ENCODE measurements around the gene MAPK8IP1. TPM values are rescaled to one million over a fixed set of nuclear protein-coding genes. Genes with fewer than 3 reads are reported as not detected.

MAPK8IP1 gene
- total RNA-seq, 3 donors from 2014 or later, result 1.6 to 12.3 (median 2.5) TPM

GRCh38 chr11:45846174-45846675 is 39.2 kb upstream of the MAPK8IP1 start:
- intact Hi-C loops (cut with DNase I, micrococcal nuclease), result loop anchor here in 1 of 2 donors (10.0 kb wide), 1 partner anchor 159 kb away; no protein-coding TSS in a partner anchor
- Histone ChIP-seq H3K4me3 (no peak overlapping the region), H3K4me1 (ENCODE audit: low read depth) (peaks cover 29% of the 10 kb centered on the region), H3K36me3 (ENCODE audit: low read depth) (no peaks in the 10 kb centered on the region), H3K9me3 (no peaks in the 10 kb centered on the region)
- ATAC-seq (no peak), DNase-seq (no peak)
- TF ChIP-seq CTCF (IDR thresholded peaks at IDR 0.05), result no peak

- no peaks in the 10 kb centered on the region for H3K9me3 ChIP-seq
- intact Hi-C loops (cut with DNase I, micrococcal nuclease), result loop anchor here in 1 of 2 donors (10.0 kb wide), 1 partner anchor 158 kb away; no protein-coding TSS in a partner anchor
- peaks cover 31% of the 10 kb centered on the region for H3K4me1 ChIP-seq (ENCODE audit: low read depth)
- peak; percentile 92 for ATAC-seq
- peak; percentile 99 to 100 (median 100) for DNase-seq
- H3K36me3 ChIP-seq (ENCODE audit: low read depth), result no peaks in the 10 kb centered on the region
- TF ChIP-seq CTCF (IDR thresholded peaks at IDR 0.05), result no peak
- H3K4me3 ChIP-seq, result peak within 1 kb of the TSS; percentile 76
These were observed 38.2 kb upstream of the MAPK8IP1 start, which contains the start of gene CRY2 for GRCh38 chr11:45846974-45847910. Gene CRY2, plus strand, starts transcription at chr11:45847475. Its CDS starts 16 bp downstream, at chr11:45847491.

GRCh38 chr11:45847911-45848316 is 37.5 kb upstream of the MAPK8IP1 start:
- intact Hi-C loops (cut with DNase I, micrococcal nuclease), result loop anchor here in 1 of 2 donors (10.0 kb wide), 1 partner anchor 157 kb away; no protein-coding TSS in a partner anchor
- DNase-seq (peak; percentile 60 to 69 (median 63)), ATAC-seq (peak; percentile 41)
- peak overlapping the region; percentile 76 for H3K4me3 ChIP-seq
- no peak for TF ChIP-seq CTCF (IDR thresholded peaks at IDR 0.05)
- no peaks in the 10 kb centered on the region for H3K9me3 ChIP-seq
- no peaks in the 10 kb centered on the region for H3K36me3 ChIP-seq (ENCODE audit: low read depth)
- H3K4me1 ChIP-seq (ENCODE audit: low read depth), result peaks cover 34% of the 10 kb centered on the region

- H3K9me3 ChIP-seq, result no peaks in the 10 kb centered on the region
- ATAC-seq (no peak), DNase-seq (no peak)
- H3K4me3 ChIP-seq, result no peak overlapping the region
- TF ChIP-seq CTCF (IDR thresholded peaks at IDR 0.05), result no peak
- no peaks in the 10 kb centered on the region for H3K36me3 ChIP-seq (ENCODE audit: low read depth)
- peaks cover 34% of the 10 kb centered on the region for H3K4me1 ChIP-seq (ENCODE audit: low read depth)
- intact Hi-C loops (cut with DNase I, micrococcal nuclease), result loop anchor here in 1 of 2 donors (10.0 kb wide), 1 partner anchor 156 kb away; no protein-coding TSS in a partner anchor
These were observed 36.8 kb upstream of the MAPK8IP1 start for GRCh38 chr11:45848654-45849081.

GRCh38 chr11:45850446-45850845 is 35.0 kb upstream of the MAPK8IP1 start:
- Histone ChIP-seq H3K4me1 (ENCODE audit: low read depth) (peaks cover 34% of the 10 kb centered on the region), H3K9me3 (no peaks in the 10 kb centered on the region), H3K36me3 (ENCODE audit: low read depth) (no peaks in the 10 kb centered on the region), H3K4me3 (no peak overlapping the region)
- TF ChIP-seq CTCF (IDR thresholded peaks at IDR 0.05), result no peak
- no peak for DNase-seq
- intact Hi-C loops (cut with DNase I, micrococcal nuclease), result no loop called here
- no peak for ATAC-seq

All from mucosa of descending colon (tissue), 3 donors.